T-helper 2 cell treated with Interferon-gamma antibody and Interleukin-4, amounts not matched to agents 5 μg/mL and 100 μg/mL, for 36 hours (primary cell): ENCODE measurements around the gene RAX.

Source experiments
- DNase-seq: peaks from one replicate; pipeline ENCODE4 v3.0.0; 2021; ENCODE audit warnings: low spot score
- H3K27ac Mint-ChIP-seq: one replicate; pipeline ENCODE4 v1.8.0; 2021; ENCODE audit warnings: mild to moderate bottlenecking, mixed read lengths
- H3K27me3 Mint-ChIP-seq: one replicate; pipeline ENCODE4 v1.8.0; 2021; ENCODE audit warnings: low read depth, mixed read lengths
- H3K36me3 Mint-ChIP-seq: one replicate; pipeline ENCODE4 v1.8.0; 2021; ENCODE audit warnings: low read depth, mixed read lengths
- H3K4me1 Mint-ChIP-seq: one replicate; pipeline ENCODE4 v1.8.0; 2021; ENCODE audit warnings: low read depth, mixed read lengths
- H3K4me3 Mint-ChIP-seq: one replicate; pipeline ENCODE4 v1.8.0; 2022; ENCODE audit warnings: mild to moderate bottlenecking, moderate library complexity, mixed read lengths
- H3K9me3 Mint-ChIP-seq: one replicate; pipeline ENCODE4 v1.8.0; 2021; ENCODE audit warnings: mixed read lengths

Gene RAX

GRCh38 chr18:59220784-59221765, 52.2 kb downstream of the RAX start:
- Mint-ChIP-seq H3K9me3 (no peaks in the 10 kb centered on the region), H3K4me3 (no peak overlapping the region)

GRCh38 chr18:59220164-59220783, 53.0 kb downstream of the RAX start:
- peaks cover 78% of the 10 kb centered on the region for H3K27me3 Mint-ChIP-seq
- no peak for DNase-seq
- no peaks in the 10 kb centered on the region for H3K9me3 Mint-ChIP-seq
- no peak overlapping the region for H3K4me3 Mint-ChIP-seq
- no peak overlapping the region for H3K27ac Mint-ChIP-seq
- H3K36me3 Mint-ChIP-seq = no peaks in the 10 kb centered on the region
- H3K4me1 Mint-ChIP-seq = peaks cover 2% of the 10 kb centered on the region

More at GRCh38 chr18:59220784-59221765, 52.2 kb downstream of the RAX start:
- H3K4me1 Mint-ChIP-seq = peaks cover 2% of the 10 kb centered on the region
- H3K27me3 Mint-ChIP-seq = peaks cover 82% of the 10 kb centered on the region
- H3K36me3 Mint-ChIP-seq = no peaks in the 10 kb centered on the region
- no peak for DNase-seq
- no peak overlapping the region for H3K27ac Mint-ChIP-seq

- H3K9me3 Mint-ChIP-seq = no peaks in the 10 kb centered on the region
- peaks cover 75% of the 10 kb centered on the region for H3K27me3 Mint-ChIP-seq
- DNase-seq = no peak
- no peaks in the 10 kb centered on the region for H3K36me3 Mint-ChIP-seq
- peaks cover 2% of the 10 kb centered on the region for H3K4me1 Mint-ChIP-seq
- H3K4me3 Mint-ChIP-seq = no peak within 1 kb of the TSS
- H3K27ac Mint-ChIP-seq = no peak within 1 kb of the TSS
These were observed 53.5 kb downstream of the RAX start, which contains the start of gene GRP for GRCh38 chr18:59219672-59220163. GRP (plus strand) TSS chr18:59220158; CDS start chr18:59220266, 108 bp downstream.

GRCh38 chr18:59218018-59218417, 55.2 kb downstream of the RAX start:
- Mint-ChIP-seq H3K36me3 (no peaks in the 10 kb centered on the region), H3K4me1 (peaks cover 2% of the 10 kb centered on the region), H3K9me3 (no peaks in the 10 kb centered on the region), H3K27ac (no peak overlapping the region), H3K27me3 (peaks cover 59% of the 10 kb centered on the region), H3K4me3 (no peak overlapping the region)
- DNase-seq = no peak
